Measurements from ENCODE around the gene RHCE.
"Not testable (repeated sequence)": the region's sequence is repeated elsewhere in the genome, so short reads cannot be mapped to it uniquely, and the experiment has no call there.

RHCE gene

GRCh38 chr1:25338986-25339385 lies 81.6 kb downstream of the RHCE start:
- no peak for DNase-seq

GRCh38 chr1:25338188-25338981 lies 82.2 kb downstream of the RHCE start, which contains the start of gene TMEM50A:
Gene TMEM50A (plus strand): TSS chr1:25338334. CDS start chr1:25340487, 2,153 bp downstream.
- DNase-seq = peak; percentile 80

- DNase-seq = peak; percentile 23
These were observed 83.0 kb downstream of the RHCE start for GRCh38 chr1:25337483-25338187.

- DNase-seq = peak; percentile 4
These were observed 83.7 kb downstream of the RHCE start for GRCh38 chr1:25336922-25337354.

- not testable (repeated sequence) for DNase-seq
These were observed 90.7 kb downstream of the RHCE start for GRCh38 chr1:25329950-25330349.

GRCh38 chr1:25329336-25329735 lies 91.3 kb downstream of the RHCE start:
- DNase-seq = not testable (repeated sequence)

- not testable (repeated sequence) for DNase-seq
These were observed 91.8 kb downstream of the RHCE start for GRCh38 chr1:25328791-25329185.

- DNase-seq = not testable (repeated sequence)
These were observed 92.5 kb downstream of the RHCE start for GRCh38 chr1:25327864-25328790.

GRCh38 chr1:25324407-25324806 lies 96.2 kb downstream of the RHCE start:
- DNase-seq = not testable (repeated sequence)

GRCh38 chr1:25322127-25322526 lies 98.5 kb downstream of the RHCE start:
- DNase-seq = not testable (repeated sequence)

- DNase-seq = not testable (repeated sequence)
These were observed 100.2 kb downstream of the RHCE start for GRCh38 chr1:25320314-25320938.

- DNase-seq = not testable (repeated sequence)
These were observed 107.7 kb downstream of the RHCE start for GRCh38 chr1:25312806-25313470.

Data from CD4-positive, alpha-beta T cell treated with Interleukin-6 for 4 hours (primary cell).